Transverse colon (tissue), 4 donors: Measurements from ENCODE around the gene WNT5B.

Experiments
- EP300 ChIP-seq: sonication (generic); formaldehyde crosslinking; IDR thresholded peaks from one replicate; pipeline ENCODE4 v1.6.1; 2017; ENCODE audit warnings: antibody characterized with exemption, low read depth
- POLR2A ChIP-seq: fragments of 450-650 bp; IDR thresholded peaks from one replicate; pipeline ENCODE4 v1.6.1; 2016; ENCODE audit warnings: antibody characterized with exemption, mild to moderate bottlenecking, moderate library complexity
- POLR2AphosphoS5 ChIP-seq, 3 donors: sonication (generic); formaldehyde crosslinking; IDR thresholded peaks; one replicate each; pipeline ENCODE4 v1.6.1; 2016; ENCODE audit warnings: antibody characterized with exemption in 3 of 3
- TF ChIP-seq, protein P1 (sequence below), 5 experiments: fragments of 200-600 bp in 3 of 5; fragments of 450-650 bp in 2 of 5; sonication (generic) in 3 of 5; IDR thresholded peaks; 1 replicate in 2 of 5; 2 replicates in 3 of 5; pipeline ENCODE4 v1.5.1; 2016 to 2017; ENCODE audit warnings: antibody characterized with exemption in 5 of 5, inconsistent platforms in 3 of 5, mild to moderate bottlenecking in 2 of 5, moderate library complexity in 1 of 5

GRCh38 chr12:1670358-1671268 is 41.6 kb downstream of the WNT5B start:
- TF ChIP-seq, protein P1, sequence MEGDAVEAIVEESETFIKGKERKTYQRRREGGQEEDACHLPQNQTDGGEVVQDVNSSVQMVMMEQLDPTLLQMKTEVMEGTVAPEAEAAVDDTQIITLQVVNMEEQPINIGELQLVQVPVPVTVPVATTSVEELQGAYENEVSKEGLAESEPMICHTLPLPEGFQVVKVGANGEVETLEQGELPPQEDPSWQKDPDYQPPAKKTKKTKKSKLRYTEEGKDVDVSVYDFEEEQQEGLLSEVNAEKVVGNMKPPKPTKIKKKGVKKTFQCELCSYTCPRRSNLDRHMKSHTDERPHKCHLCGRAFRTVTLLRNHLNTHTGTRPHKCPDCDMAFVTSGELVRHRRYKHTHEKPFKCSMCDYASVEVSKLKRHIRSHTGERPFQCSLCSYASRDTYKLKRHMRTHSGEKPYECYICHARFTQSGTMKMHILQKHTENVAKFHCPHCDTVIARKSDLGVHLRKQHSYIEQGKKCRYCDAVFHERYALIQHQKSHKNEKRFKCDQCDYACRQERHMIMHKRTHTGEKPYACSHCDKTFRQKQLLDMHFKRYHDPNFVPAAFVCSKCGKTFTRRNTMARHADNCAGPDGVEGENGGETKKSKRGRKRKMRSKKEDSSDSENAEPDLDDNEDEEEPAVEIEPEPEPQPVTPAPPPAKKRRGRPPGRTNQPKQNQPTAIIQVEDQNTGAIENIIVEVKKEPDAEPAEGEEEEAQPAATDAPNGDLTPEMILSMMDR (IDR thresholded peaks at IDR 0.05): peak in 1 of 5 experiments; percentile 38
- TF ChIP-seq POLR2A: peak; percentile 36
- TF ChIP-seq POLR2AphosphoS5 (IDR thresholded peaks at IDR 0.05): peak in 2 of 3 donors; percentile 46 to 68
- no peak for TF ChIP-seq EP300
